Measurements from ENCODE around the gene OR3A3. TPM values are rescaled to one million over a fixed set of nuclear protein-coding genes. Genes with fewer than 3 reads are reported as not detected.

Gene OR3A3
- total and polyA plus RNA-seq, 2 of the 8 experiments (the other 6 are each of a cell fraction or from before 2014, with no cell fraction given) = not detected

- TF ChIP-seq NRF1 (IDR thresholded peaks at IDR 0.05; ENCODE audit: low read depth, low read length) = no peak
- TF ChIP-seq JUN (IDR thresholded peaks at IDR 0.05; ENCODE audit: low read depth, low read length) = no peak
- TF ChIP-seq CBX5 (IDR thresholded peaks at IDR 0.05; ENCODE audit: low read depth, low read length) = no peak
- no peak for TF ChIP-seq SP1 (IDR thresholded peaks at IDR 0.05; ENCODE audit: low read depth, low read length)
- TF ChIP-seq RAD21 (IDR thresholded peaks at IDR 0.05 in 1 of 2, conservative IDR thresholded peaks at IDR 0.05 in 1 of 2; ENCODE audit: low read depth in 2 of 2, low read length in 2 of 2) = no peak
- TF ChIP-seq GTF2F1 (IDR thresholded peaks at IDR 0.05; ENCODE audit: borderline replicate concordance, low read depth, low read length) = no peak
- no peak for TF ChIP-seq EGR1 (IDR thresholded peaks at IDR 0.05; ENCODE audit: borderline replicate concordance, low read depth, low read length)
- TF ChIP-seq RNF2 (IDR thresholded peaks at IDR 0.05; ENCODE audit: borderline replicate concordance, low read depth, low read length, missing control alignments, poor library complexity, severe bottlenecking) = no peak
These were observed 22.6 kb downstream of the OR3A3 start, which contains the start of gene OR1E2 (continued) for GRCh38 chr17:3433741-3434140.
